OCI-M1 (cell line): ENCODE results near the gene BDKRB1.

Source experiments
- DNase-seq: peaks from one replicate; lab custom pipeline; 2025; lab: John Stamatoyannopoulos, UW

Gene BDKRB1

GRCh38 chr14:96281486-96281885 is 25.5 kb downstream of the BDKRB1 start:
- DNase-seq = peak; percentile 2

- DNase-seq = no peak
These were observed 28.0 kb downstream of the BDKRB1 start for GRCh38 chr14:96284008-96284407.

- no peak for DNase-seq
These were observed 28.4 kb downstream of the BDKRB1 start for GRCh38 chr14:96284430-96284829.

- no peak for DNase-seq
These were observed 29.7 kb downstream of the BDKRB1 start for GRCh38 chr14:96285667-96286066.

- no peak for DNase-seq
These were observed 30.2 kb downstream of the BDKRB1 start for GRCh38 chr14:96286251-96286650.

- DNase-seq = no peak
These were observed 31.8 kb downstream of the BDKRB1 start for GRCh38 chr14:96287856-96288255.

GRCh38 chr14:96294246-96294645 is 38.2 kb downstream of the BDKRB1 start:
- no peak for DNase-seq

- peak; percentile 38 for DNase-seq
These were observed 41.0 kb downstream of the BDKRB1 start for GRCh38 chr14:96297000-96297399.

- DNase-seq = no peak
These were observed 42.0 kb downstream of the BDKRB1 start for GRCh38 chr14:96297997-96298515.

GRCh38 chr14:96299441-96299840 is 43.4 kb downstream of the BDKRB1 start:
- DNase-seq = no peak

GRCh38 chr14:96303981-96304380 is 48.0 kb downstream of the BDKRB1 start:
- no peak for DNase-seq

GRCh38 chr14:96304956-96305355 is 48.9 kb downstream of the BDKRB1 start:
- no peak for DNase-seq

GRCh38 chr14:96307434-96307833 is 51.4 kb downstream of the BDKRB1 start:
- peak; percentile 37 for DNase-seq

- no peak for DNase-seq
These were observed 53.3 kb downstream of the BDKRB1 start for GRCh38 chr14:96309133-96309895.

GRCh38 chr14:96309896-96310330 is 53.9 kb downstream of the BDKRB1 start:
- no peak for DNase-seq

- DNase-seq = no peak
These were observed 54.9 kb downstream of the BDKRB1 start for GRCh38 chr14:96310906-96311305.
